Dermis blood vessel endothelial cell (primary cell): ENCODE measurements around the gene PIKFYVE. TPM values are rescaled to one million over a fixed set of nuclear protein-coding genes. Genes with fewer than 3 reads are reported as not detected.
"Not testable (repeated sequence)": the region's sequence is repeated elsewhere in the genome, so short reads cannot be mapped to it uniquely, and the experiment has no call there.

Experiments
- DNase-seq: peaks from one replicate; pipeline ENCODE4 v3.0.0; 2010
- total RNA-seq: library from RNA; depleted of rRNA; stranded (reverse); fragments of >200 nt; gene quantifications from 2 replicates; pipeline ENCODE4 v1.2.3, GENCODE V29; 2014

PIKFYVE gene
- total RNA-seq, 1 donor from 2014 or later: 33.2 TPM

- no peak for DNase-seq
Measured at GRCh38 chr2:208306291-208306690, 40.2 kb downstream of the PIKFYVE start.

GRCh38 chr2:208311321-208311720 is 45.3 kb downstream of the PIKFYVE start:
- no peak for DNase-seq

GRCh38 chr2:208311954-208312353 is 45.9 kb downstream of the PIKFYVE start:
- DNase-seq: no peak

GRCh38 chr2:208315081-208315788 is 49.2 kb downstream of the PIKFYVE start:
- no peak for DNase-seq

- no peak for DNase-seq
Measured at GRCh38 chr2:208318127-208318526, 52.1 kb downstream of the PIKFYVE start.

GRCh38 chr2:208319391-208319790 is 53.3 kb downstream of the PIKFYVE start:
- no peak for DNase-seq

- DNase-seq: no peak
Measured at GRCh38 chr2:208320686-208321085, 54.6 kb downstream of the PIKFYVE start.

GRCh38 chr2:208326016-208326415 is 60.0 kb downstream of the PIKFYVE start:
- DNase-seq: no peak

- no peak for DNase-seq
Measured at GRCh38 chr2:208329485-208329884, 63.4 kb downstream of the PIKFYVE start.

GRCh38 chr2:208334230-208334629 is 68.2 kb downstream of the PIKFYVE start:
- DNase-seq: no peak

GRCh38 chr2:208346756-208347155 is 80.7 kb downstream of the PIKFYVE start:
- DNase-seq: no peak

- DNase-seq: no peak
Measured at GRCh38 chr2:208350610-208351009, 84.6 kb downstream of the PIKFYVE start.

GRCh38 chr2:208352644-208353567 is 86.9 kb downstream of the PIKFYVE start:
- no peak for DNase-seq

- DNase-seq: no peak
Measured at GRCh38 chr2:208354964-208355381, 88.9 kb downstream of the PIKFYVE start.

GRCh38 chr2:208356420-208356819 is 90.4 kb downstream of the PIKFYVE start:
- DNase-seq: not testable (repeated sequence)

- DNase-seq: peak; percentile 15
Measured at GRCh38 chr2:208356846-208357574, 91.0 kb downstream of the PIKFYVE start.

GRCh38 chr2:208358758-208359631 is 92.9 kb downstream of the PIKFYVE start:
- DNase-seq: no peak

GRCh38 chr2:208359632-208359986 is 93.6 kb downstream of the PIKFYVE start:
- no peak for DNase-seq

- no peak for DNase-seq
Measured at GRCh38 chr2:208360259-208361076, 94.4 kb downstream of the PIKFYVE start.

- DNase-seq: no peak
Measured at GRCh38 chr2:208361077-208361441, 95.0 kb downstream of the PIKFYVE start.

- DNase-seq: peak; percentile 16
Measured at GRCh38 chr2:208363485-208363884, 97.4 kb downstream of the PIKFYVE start.
